Coronary artery (tissue), 2 donors: ENCODE results near the gene PADI4.

ENCODE experiments used
- DNase-seq: peaks from one replicate; pipeline ENCODE4 v3.0.0-alpha.2; 2017; ENCODE audit warnings: low spot score
- H3K27ac ChIP-seq, 2 donors: fragments of 200-600 bp; sonication (generic); one replicate each; pipeline ENCODE4 v1.5.1; 2016 to 2019
- H3K4me3 ChIP-seq: fragments of 200-600 bp; sonication (generic); 2 replicates; pipeline ENCODE4 v1.5.1; 2016; ENCODE audit warnings: mild to moderate bottlenecking, moderate library complexity
- TF ChIP-seq, protein P1 (sequence below): fragments of 200-600 bp; sonication (generic); IDR thresholded peaks from one replicate; pipeline ENCODE4 v1.5.1; 2019; ENCODE audit warnings: antibody characterized with exemption

Gene PADI4

DNA sequence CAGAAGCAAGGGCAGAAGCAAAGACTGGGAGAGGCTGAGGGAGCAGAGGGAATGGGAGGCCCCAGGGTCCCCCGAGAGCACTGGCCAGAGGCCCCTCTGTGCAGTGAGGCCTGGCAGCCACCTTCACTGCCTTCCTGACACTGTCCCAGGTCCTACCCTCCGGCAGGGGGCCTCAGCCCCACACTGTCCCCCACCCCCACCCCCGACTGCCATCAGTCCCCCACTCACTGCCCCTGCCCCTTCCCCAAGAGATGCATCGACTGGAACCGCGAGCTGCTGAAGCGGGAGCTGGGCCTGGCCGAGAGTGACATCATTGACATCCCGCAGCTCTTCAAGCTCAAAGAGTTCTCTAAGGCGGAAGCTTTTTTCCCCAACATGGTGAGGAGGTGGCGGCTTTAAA is 51.0 kb downstream of the PADI4 start:
- Histone ChIP-seq H3K27ac (no peak overlapping the region), H3K4me3 (no peak overlapping the region)
- DNase-seq: no peak
- TF ChIP-seq, protein P1, sequence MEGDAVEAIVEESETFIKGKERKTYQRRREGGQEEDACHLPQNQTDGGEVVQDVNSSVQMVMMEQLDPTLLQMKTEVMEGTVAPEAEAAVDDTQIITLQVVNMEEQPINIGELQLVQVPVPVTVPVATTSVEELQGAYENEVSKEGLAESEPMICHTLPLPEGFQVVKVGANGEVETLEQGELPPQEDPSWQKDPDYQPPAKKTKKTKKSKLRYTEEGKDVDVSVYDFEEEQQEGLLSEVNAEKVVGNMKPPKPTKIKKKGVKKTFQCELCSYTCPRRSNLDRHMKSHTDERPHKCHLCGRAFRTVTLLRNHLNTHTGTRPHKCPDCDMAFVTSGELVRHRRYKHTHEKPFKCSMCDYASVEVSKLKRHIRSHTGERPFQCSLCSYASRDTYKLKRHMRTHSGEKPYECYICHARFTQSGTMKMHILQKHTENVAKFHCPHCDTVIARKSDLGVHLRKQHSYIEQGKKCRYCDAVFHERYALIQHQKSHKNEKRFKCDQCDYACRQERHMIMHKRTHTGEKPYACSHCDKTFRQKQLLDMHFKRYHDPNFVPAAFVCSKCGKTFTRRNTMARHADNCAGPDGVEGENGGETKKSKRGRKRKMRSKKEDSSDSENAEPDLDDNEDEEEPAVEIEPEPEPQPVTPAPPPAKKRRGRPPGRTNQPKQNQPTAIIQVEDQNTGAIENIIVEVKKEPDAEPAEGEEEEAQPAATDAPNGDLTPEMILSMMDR: no peak

DNA sequence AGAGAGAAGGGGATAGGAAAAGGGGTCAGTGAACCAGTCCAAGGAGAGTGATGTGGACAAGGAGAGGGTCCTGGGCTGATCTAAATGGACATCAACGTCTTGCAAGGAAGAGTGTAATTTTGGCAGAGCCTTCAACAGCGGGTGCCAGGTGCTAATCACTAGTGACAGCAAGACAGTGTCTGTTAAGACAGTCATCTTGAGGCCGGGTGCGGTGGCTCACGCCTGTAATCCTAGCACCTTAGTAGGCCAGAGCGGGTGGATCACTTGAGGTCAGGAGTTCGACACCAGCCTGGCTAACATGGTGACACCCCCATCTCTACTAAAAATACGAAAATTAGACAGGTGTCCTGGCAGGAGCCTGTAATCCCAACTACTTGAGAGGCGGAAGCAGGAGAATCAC is 51.8 kb downstream of the PADI4 start:
- DNase-seq: no peak
- TF ChIP-seq, protein P1: no peak
- Histone ChIP-seq H3K27ac (no peak overlapping the region), H3K4me3 (no peak overlapping the region)

DNA sequence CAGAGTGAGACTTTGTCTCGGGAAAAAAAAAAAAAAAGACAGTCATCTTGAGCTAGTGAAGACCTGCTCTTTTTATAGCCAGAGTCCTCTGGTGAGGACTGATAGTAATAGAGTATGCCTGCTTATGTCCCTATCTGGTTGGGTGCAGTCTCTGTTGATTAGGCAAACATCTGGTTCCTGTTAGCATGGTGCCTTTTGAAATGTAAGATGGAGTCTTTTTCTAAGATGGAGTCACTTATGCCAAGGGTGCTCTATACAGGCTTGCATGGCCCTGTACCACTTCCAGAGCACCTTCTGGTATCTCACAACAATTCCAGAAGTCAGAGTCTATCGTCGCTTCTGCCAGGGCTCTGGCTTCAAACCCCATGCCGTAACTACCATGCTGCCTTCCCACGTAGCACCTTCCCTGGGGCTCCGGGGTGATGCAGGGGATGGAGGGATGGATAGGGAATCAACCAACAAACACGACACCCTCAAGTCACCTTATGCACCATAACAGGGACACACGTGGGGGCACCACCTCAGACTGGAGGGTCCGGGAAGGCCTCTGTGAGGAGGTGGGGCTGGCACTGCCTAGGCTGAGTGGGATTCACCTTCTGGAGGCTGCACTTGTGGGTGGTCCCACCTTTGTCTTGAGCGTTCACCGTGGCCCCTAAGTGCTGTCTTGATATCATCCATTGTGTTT is 52.4 kb downstream of the PADI4 start:
- DNase-seq: no peak
- Histone ChIP-seq H3K27ac (no peak overlapping the region), H3K4me3 (no peak overlapping the region)
- TF ChIP-seq, protein P1: no peak

DNA sequence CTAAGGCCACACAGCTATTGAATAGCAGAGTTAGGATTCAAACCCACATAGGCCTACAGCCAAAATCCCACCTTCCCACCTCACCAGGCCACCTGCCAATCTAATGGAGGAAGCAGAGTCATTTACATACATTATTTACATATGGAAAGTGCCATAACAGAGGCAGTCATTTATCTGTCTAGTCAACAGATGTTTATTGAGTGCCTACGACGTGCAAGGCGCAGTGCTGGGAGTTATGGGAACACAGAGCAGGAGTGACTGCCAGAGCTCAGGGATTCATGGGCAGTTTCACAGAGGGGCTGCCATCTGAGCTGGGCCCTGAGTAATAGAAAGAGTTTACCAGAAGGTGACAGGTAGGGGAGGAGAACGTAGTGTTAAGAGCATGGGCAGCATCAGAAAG is 53.7 kb downstream of the PADI4 start:
- DNase-seq: no peak
- TF ChIP-seq, protein P1: no peak
- no peak overlapping the region for H3K27ac ChIP-seq
- no peak overlapping the region for H3K4me3 ChIP-seq

DNA sequence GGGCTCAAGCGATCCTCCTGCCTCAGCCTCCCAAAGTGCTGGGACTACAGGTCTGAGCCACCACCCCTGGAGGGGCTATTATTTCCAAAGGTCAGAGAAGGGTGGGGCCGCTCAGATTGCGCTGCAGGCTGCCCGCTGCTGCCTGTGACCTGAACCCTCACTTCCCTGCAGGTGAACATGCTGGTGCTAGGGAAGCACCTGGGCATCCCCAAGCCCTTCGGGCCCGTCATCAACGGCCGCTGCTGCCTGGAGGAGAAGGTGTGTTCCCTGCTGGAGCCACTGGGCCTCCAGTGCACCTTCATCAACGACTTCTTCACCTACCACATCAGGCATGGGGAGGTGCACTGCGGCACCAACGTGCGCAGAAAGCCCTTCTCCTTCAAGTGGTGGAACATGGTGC is 55.4 kb downstream of the PADI4 start:
- no peak overlapping the region for H3K27ac ChIP-seq
- DNase-seq: no peak
- no peak overlapping the region for H3K4me3 ChIP-seq
- TF ChIP-seq, protein P1: no peak

DNA sequence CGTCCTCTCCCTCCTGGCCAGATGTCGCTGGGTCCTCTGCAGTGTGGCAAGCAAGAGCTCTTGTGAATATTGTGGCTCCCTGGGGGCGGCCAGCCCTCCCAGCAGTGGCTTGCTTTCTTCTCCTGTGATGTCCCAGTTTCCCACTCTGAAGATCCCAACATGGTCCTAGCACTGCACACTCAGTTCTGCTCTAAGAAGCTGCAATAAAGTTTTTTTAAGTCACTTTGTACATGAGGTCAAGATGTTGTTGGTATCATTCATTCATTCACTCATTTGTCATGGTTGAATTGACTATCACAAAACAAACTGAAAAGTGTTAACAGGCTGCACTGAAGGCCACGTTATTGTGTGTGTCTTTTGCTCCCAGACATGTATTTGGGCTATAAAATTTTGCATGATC is 55.8 kb downstream of the PADI4 start:
- TF ChIP-seq, protein P1: no peak
- no peak for DNase-seq
- Histone ChIP-seq H3K27ac (no peak overlapping the region), H3K4me3 (no peak overlapping the region)

DNA sequence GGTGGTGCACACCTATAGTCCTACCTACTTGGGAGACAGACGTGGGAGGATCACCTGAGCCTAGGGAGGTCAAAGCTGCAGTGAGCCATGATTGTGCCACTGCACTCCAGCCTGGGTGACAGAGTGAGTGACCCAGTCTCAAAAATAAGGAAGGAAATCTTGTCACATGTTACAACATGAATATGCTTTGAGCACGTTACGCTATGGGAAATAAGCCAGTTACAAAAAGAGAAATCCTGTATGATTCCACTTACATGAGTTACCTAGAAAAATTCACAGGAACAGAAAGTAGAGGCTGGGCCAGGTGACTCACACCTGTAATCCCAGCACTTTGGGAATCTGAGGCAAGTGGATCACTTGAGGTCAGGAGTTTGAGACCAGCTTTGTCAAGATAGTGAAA is 57.3 kb downstream of the PADI4 start:
- Histone ChIP-seq H3K4me3 (no peak overlapping the region), H3K27ac (no peak overlapping the region)
- DNase-seq: no peak
- TF ChIP-seq, protein P1: no peak
